H1 (cell line): ENCODE measurements around the gene KCTD20. TPM values are rescaled to one million over a fixed set of nuclear protein-coding genes. Genes with fewer than 3 reads are reported as not detected.

Experiments used
- CTCF ChIA-PET: fragments of 300-600 bp; sonication (Branson Sonifier 250); formaldehyde crosslinking; loops from one replicate; lab custom pipeline; 2021; ENCODE audit not compliant: partially characterized antibody; lab: Charles Lee
- POLR2A ChIA-PET: fragments of 300-600 bp; sonication (Branson Sonifier 250); formaldehyde crosslinking; loops from one replicate; lab custom pipeline; 2021; ENCODE audit warnings: inconsistent platforms; ENCODE audit not compliant: partially characterized antibody; lab: Charles Lee
- DNase-seq, 2 experiments: peaks; one replicate each; pipeline versions ENCODE4 v3.0.0 to v3.0.0-alpha.2; 2010 to 2022; ENCODE audit warnings: low spot score in 2 of 2, low read depth in 1 of 2, mixed read lengths in 1 of 2
- FAIRE-seq: peaks from 2 replicates; lab custom pipeline; 2011; peaks lifted over from hg19 to GRCh38; lab: Jason Lieb, UNC
- H2AFZ ChIP-seq: 2 replicates; pipeline ENCODE4 v1.8.1; 2012; ENCODE audit warnings: low read length, inconsistent platforms
- H2AK5ac ChIP-seq: 2 replicates; pipeline ENCODE4 v1.6.1; 2013; ENCODE audit warnings: low read depth, low read length
- H2BK120ac ChIP-seq: replicated peaks from 2 replicates; pipeline ENCODE3; 2013; ENCODE audit warnings: low read depth, low read length, inconsistent platforms
- H2BK12ac ChIP-seq: 2 replicates; pipeline ENCODE4 v1.6.1; 2013; ENCODE audit warnings: low read depth, low read length
- H2BK15ac ChIP-seq: 2 replicates; pipeline ENCODE4 v1.6.1; 2013; ENCODE audit warnings: low read length
- H2BK20ac ChIP-seq: 2 replicates; pipeline ENCODE4 v1.6.1; 2013; ENCODE audit warnings: low read length
- H2BK5ac ChIP-seq: 2 replicates; pipeline ENCODE4 v1.6.1; 2013; ENCODE audit warnings: low read depth, low read length
- H3K14ac ChIP-seq: 2 replicates; pipeline ENCODE4 v1.6.1; 2013; ENCODE audit warnings: inconsistent platforms; ENCODE audit not compliant: insufficient read length
- H3K18ac ChIP-seq: 2 replicates; pipeline ENCODE4 v1.6.1; 2013; ENCODE audit warnings: low read length; ENCODE audit errors: extremely low read depth
- H3K23ac ChIP-seq: 2 replicates; pipeline ENCODE4 v1.6.1; 2013; ENCODE audit warnings: inconsistent platforms; ENCODE audit not compliant: insufficient read length
- H3K23me2 ChIP-seq: 2 replicates; pipeline ENCODE4 v1.6.1; 2013; ENCODE audit warnings: low read depth, low read length
- H3K27ac ChIP-seq: 2 replicates; pipeline ENCODE4 v1.6.1; 2011; ENCODE audit warnings: low read depth, low read length, inconsistent platforms
- H3K27me3 ChIP-seq, 4 experiments: replicated peaks in 1 of 4; 1 replicate in 1 of 4; 2 replicates in 3 of 4; pipeline versions ENCODE4 v1.6.1 to v1.8.1; 2011 to 2013; ENCODE audit warnings: low read length in 3 of 4, mild to moderate bottlenecking in 3 of 4, inconsistent platforms in 2 of 4, mixed read lengths in 2 of 4, moderate library complexity in 1 of 4; ENCODE audit not compliant: control insufficient read depth in 3 of 4, insufficient read depth in 3 of 4; ENCODE audit errors: extremely low read depth in 1 of 4
- H3K36me3 ChIP-seq, 4 experiments: 2 replicates each; pipeline versions ENCODE4 v1.6.1 to v1.8.1; 2011 to 2013; ENCODE audit warnings: mild to moderate bottlenecking in 4 of 4, low read length in 3 of 4, moderate library complexity in 2 of 4, control low read depth in 1 of 4, inconsistent platforms in 1 of 4; ENCODE audit not compliant: insufficient read depth in 4 of 4, control insufficient read depth in 2 of 4
- H3K4ac ChIP-seq: replicated peaks from 2 replicates; pipeline ENCODE3; 2013; ENCODE audit warnings: low read length, low read depth, mixed read lengths, inconsistent platforms; ENCODE audit not compliant: insufficient read length
- H3K4me1 ChIP-seq, 4 experiments: replicated peaks in 1 of 4; 1 replicate in 1 of 4; 2 replicates in 3 of 4; pipeline versions ENCODE4 v1.6.1 to v1.8.1; 2011 to 2013; ENCODE audit warnings: low read length in 3 of 4, inconsistent platforms in 2 of 4, mixed read lengths in 1 of 4; ENCODE audit not compliant: insufficient read depth in 4 of 4, control insufficient read depth in 3 of 4
- H3K4me2 ChIP-seq, 2 experiments: 2 replicates each; pipeline versions ENCODE4 v1.6.1 to v1.8.1; 2011 to 2013; ENCODE audit warnings: low read depth in 2 of 2, low read length in 2 of 2, control low read depth in 1 of 2, inconsistent platforms in 1 of 2, mild to moderate bottlenecking in 1 of 2; ENCODE audit not compliant: insufficient read depth in 1 of 2
- H3K4me3 ChIP-seq, 4 experiments: fragments of 200-600, 300-600 bp in 1 of 4; sonication (generic), shearing (Covaris generic), sonication (Bioruptor Twin) in 1 of 4; 2 replicates each; pipeline versions ENCODE4 v1.5.1 to v1.8.1; 2011 to 2016; ENCODE audit warnings: low read length in 4 of 4, low read depth in 3 of 4, control low read depth in 2 of 4, inconsistent platforms in 2 of 4, mild to moderate bottlenecking in 2 of 4, mixed read lengths in 1 of 4, moderate library complexity in 1 of 4; ENCODE audit not compliant: insufficient read depth in 2 of 4; ENCODE audit errors: extremely low read depth in 1 of 4
- H3K56ac ChIP-seq: replicated peaks from 2 replicates; pipeline ENCODE3; 2013; ENCODE audit warnings: low read depth, mild to moderate bottlenecking, mixed read lengths, low read length, inconsistent platforms; ENCODE audit not compliant: insufficient read length
- H3K79me1 ChIP-seq: 2 replicates; pipeline ENCODE4 v1.6.1; 2013; ENCODE audit warnings: low read depth, low read length, control low read depth
- H3K79me2 ChIP-seq, 2 experiments: 2 replicates each; pipeline versions ENCODE4 v1.6.1 to v1.8.1; 2012 to 2013; ENCODE audit warnings: low read length in 2 of 2, mild to moderate bottlenecking in 2 of 2, inconsistent platforms in 1 of 2; ENCODE audit not compliant: insufficient read depth in 2 of 2, control insufficient read depth in 1 of 2
- H3K9ac ChIP-seq, 4 experiments: replicated peaks in 1 of 4; 1 replicate in 1 of 4; 2 replicates in 3 of 4; pipeline versions ENCODE4 v1.6.1 to v1.8.1; 2011 to 2013; ENCODE audit warnings: low read depth in 3 of 4, low read length in 3 of 4, control low read depth in 2 of 4, mild to moderate bottlenecking in 2 of 4, moderate library complexity in 2 of 4, inconsistent platforms in 1 of 4; ENCODE audit errors: extremely low read depth in 1 of 4
- H3K9me3 ChIP-seq, 2 experiments: 2 replicates each; pipeline versions ENCODE4 v1.6.1 to v1.8.1; 2012 to 2013; ENCODE audit warnings: mild to moderate bottlenecking in 2 of 2, moderate library complexity in 2 of 2, control low read depth in 1 of 2, inconsistent platforms in 1 of 2, low read depth in 1 of 2, low read length in 1 of 2, mixed read lengths in 1 of 2; ENCODE audit not compliant: insufficient read depth in 2 of 2
- H4K20me1 ChIP-seq, 2 experiments: replicated peaks in 1 of 2; 2 replicates each; pipeline versions ENCODE3 to v1.8.1; 2011 to 2013; ENCODE audit warnings: inconsistent platforms in 2 of 2, low read length in 2 of 2, mild to moderate bottlenecking in 1 of 2; ENCODE audit not compliant: insufficient read depth in 2 of 2, control insufficient read depth in 1 of 2
- H4K5ac ChIP-seq: 2 replicates; pipeline ENCODE4 v1.6.1; 2013; ENCODE audit warnings: low read length, low read depth, mixed read lengths, inconsistent platforms; ENCODE audit not compliant: insufficient read length
- H4K8ac ChIP-seq: 2 replicates; pipeline ENCODE4 v1.8.0; 2013; ENCODE audit warnings: mild to moderate bottlenecking, moderate library complexity, low read length, inconsistent platforms; ENCODE audit not compliant: insufficient read depth; ENCODE audit errors: extremely low read depth
- H4K91ac ChIP-seq: replicated peaks from 2 replicates; pipeline ENCODE3; 2013; ENCODE audit warnings: low read length, mixed read lengths, inconsistent platforms; ENCODE audit not compliant: insufficient read length
- CBX5 ChIP-seq: fragments of 300-800, 300-1000 bp; sonication (generic); IDR thresholded peaks from 2 replicates; pipeline ENCODE4 v1.7.1; 2016; ENCODE audit warnings: antibody characterized with exemption, low read length, low read depth
- CHD1 ChIP-seq: IDR thresholded peaks from 2 replicates; pipeline ENCODE4 v1.6.1; 2012; ENCODE audit warnings: low read depth, low read length, improper control_type of control experiment
- CHD2 ChIP-seq: IDR thresholded peaks from 2 replicates; pipeline ENCODE4 v1.6.1; 2012; ENCODE audit warnings: low read length, improper control_type of control experiment
- CTBP2 ChIP-seq: IDR thresholded peaks from 2 replicates; pipeline ENCODE4 v1.7.0; 2011; ENCODE audit warnings: borderline replicate concordance, mild to moderate bottlenecking, moderate library complexity, mixed read lengths, low read length; ENCODE audit not compliant: insufficient read depth, insufficient read length
- EZH2 ChIP-seq: fragments of 200-600 bp; sonication (generic); IDR thresholded peaks from 2 replicates; pipeline ENCODE4 v1.7.1; 2012; ENCODE audit warnings: low read depth, mild to moderate bottlenecking, moderate library complexity, low read length, inconsistent platforms; ENCODE audit not compliant: severe bottlenecking
- GABPA ChIP-seq: IDR thresholded peaks from 2 replicates; pipeline ENCODE4 v1.6.1; 2011; ENCODE audit warnings: mild to moderate bottlenecking, low read length, moderate library complexity, borderline replicate concordance; ENCODE audit not compliant: insufficient read depth
- KDM1A ChIP-seq: fragments of 200-600, 300-600 bp; sonication (generic); IDR thresholded peaks from 2 replicates; pipeline ENCODE4 v1.7.1; 2016; ENCODE audit warnings: mild to moderate bottlenecking, low read length, borderline replicate concordance
- KDM5A ChIP-seq: fragments of 200-600 bp; IDR thresholded peaks from 2 replicates; pipeline ENCODE4 v1.7.1; 2012; ENCODE audit warnings: mild to moderate bottlenecking, low read length, inconsistent platforms, mixed read lengths
- NRF1 ChIP-seq: IDR thresholded peaks from 2 replicates; pipeline ENCODE4 v1.6.1; 2011; ENCODE audit warnings: mild to moderate bottlenecking, low read depth, low read length, improper control_type of control experiment
- RBBP5 ChIP-seq: IDR thresholded peaks from 2 replicates; pipeline ENCODE4 v1.7.1; 2012; ENCODE audit warnings: low read depth, mild to moderate bottlenecking, inconsistent platforms, low read length, moderate library complexity, borderline replicate concordance
- RNF2 ChIP-seq: fragments of 200-900, 300-1000 bp; sonication (generic); IDR thresholded peaks from 2 replicates; pipeline ENCODE4 v1.7.1; 2016; ENCODE audit warnings: borderline replicate concordance, low read depth, mild to moderate bottlenecking, antibody characterized with exemption, low read length; ENCODE audit not compliant: poor library complexity, severe bottlenecking; ENCODE audit errors: missing control alignments
- SAP30 ChIP-seq: fragments of 300-600 bp; sonication (generic); IDR thresholded peaks from 2 replicates; pipeline ENCODE4 v1.7.1; 2012; ENCODE audit warnings: low read length, moderate library complexity, mild to moderate bottlenecking, inconsistent platforms; ENCODE audit not compliant: insufficient read depth, insufficient replicate concordance
- SP2 ChIP-seq: IDR thresholded peaks from 2 replicates; pipeline ENCODE4 v1.6.1; 2012; ENCODE audit warnings: mild to moderate bottlenecking, low read length, inconsistent platforms
- TBP ChIP-seq: IDR thresholded peaks from 2 replicates; pipeline ENCODE4 v1.6.1; 2011; ENCODE audit warnings: low read depth, low read length, improper control_type of control experiment
- WGBS, 2 experiments: shearing (Covaris generic) in 1 of 2; methylation state at CpG; one replicate each; pipeline versions ENCODE4 v1.1.6 to v1.1.7; 2013 to 2015; ENCODE audit warnings: low lambda C conversion rate in 2 of 2, mixed read lengths in 2 of 2, inconsistent platforms in 1 of 2, low coverage in 1 of 2, missing lambda C conversion rate in 1 of 2; ENCODE audit not compliant: insufficient replicate concordance in 2 of 2, insufficient coverage in 1 of 2, insufficient read length in 1 of 2; ENCODE audit errors: extremely low coverage in 1 of 2, missing lambda C conversion rate in 1 of 2; 5-methylcytosine and 5-hydroxymethylcytosine counted together
- polyA plus RNA-seq, 7 experiments: library from polyadenylated mRNA; depleted of rRNA in 3 of 7; stranded (reverse) in 5 of 7; unstranded in 2 of 7; fragments of >200 nt in 5 of 7; fragments of 200-250 nt in 2 of 7; gene quantifications; 1 replicate in 5 of 7; 2 replicates in 1 of 7; 4 replicates in 1 of 7; pipeline versions ENCODE4 v1.2.1 to v1.2.3, GENCODE V29; 2011 to 2013; ENCODE audit warnings: missing spikeins in 2 of 7, mixed read lengths in 2 of 7
- total RNA-seq: library from RNA; stranded (reverse); fragmentation: NEBNext Ultra II Directional; extraction: Animal tissue kit (Norgen Biotek cat#: 25700); gene quantifications from 2 replicates; pipeline ENCODE4 v1.2.1, GENCODE V29; 2021

Gene KCTD20
- total and polyA plus RNA-seq, 2 of the 8 experiments (the other 6 are each of a cell fraction or from before 2014, with no cell fraction given), result 10.1 to 26.2 TPM

GRCh38 chr6:36489426-36489825, 46.6 kb downstream of the KCTD20 start:
- no peak overlapping the region for H2BK120ac ChIP-seq
- H3K36me3 ChIP-seq, result peaks cover under 1 to 23% (median 9%) of the 10 kb centered on the region in 4 experiments; a peak in 4 of 8 replicates
- ChIA-PET CTCF (no interaction called here), POLR2A (interaction anchor here (1.2 to 3.1 kb wide), 3 partner anchors 11 to 29 kb away, joined by 3 to 11 read pairs (median 3); no protein-coding TSS in a partner anchor)
- H3K23ac ChIP-seq, result no peak overlapping the region
- no peak overlapping the region for H4K8ac ChIP-seq
- H3K4me3 ChIP-seq, result no peak overlapping the region
- DNase-seq (no peak), FAIRE-seq (no peak)
- H2BK20ac ChIP-seq, result no peak overlapping the region
- H3K4ac ChIP-seq, result no peak overlapping the region
- no peaks in the 10 kb centered on the region for H4K20me1 ChIP-seq
- peaks cover 0 to 7% (median 3%) of the 10 kb centered on the region in 4 experiments; a peak in 2 of 7 replicates for H3K4me1 ChIP-seq
- no peak overlapping the region for H2AFZ ChIP-seq
- H3K27ac ChIP-seq, result no peak overlapping the region
- no peaks in the 10 kb centered on the region for H3K79me2 ChIP-seq
- WGBS, 2 experiments, result 94% methylated on average over 4 of the region's 4 CpGs; no CpG with 5 or more reads in 1 of the 2 experiments
- no peak overlapping the region for H2BK5ac ChIP-seq
- no peak overlapping the region for H3K14ac ChIP-seq
- H3K9me3 ChIP-seq, result no peaks in the 10 kb centered on the region
- H2BK15ac ChIP-seq, result no peak overlapping the region
- no peaks in the 10 kb centered on the region for H3K27me3 ChIP-seq
- H3K23me2 ChIP-seq, result no peaks in the 10 kb centered on the region
- no peak overlapping the region for H2AK5ac ChIP-seq
- H2BK12ac ChIP-seq, result no peak overlapping the region
- H4K5ac ChIP-seq, result no peak overlapping the region
- no peak overlapping the region for H4K91ac ChIP-seq
- no peaks in the 10 kb centered on the region for H3K79me1 ChIP-seq
- no peak overlapping the region for H3K4me2 ChIP-seq
- H3K9ac ChIP-seq, result no peak overlapping the region
- no peak overlapping the region for H3K18ac ChIP-seq
- H3K56ac ChIP-seq, result no peak overlapping the region
- TF ChIP-seq CHD1, result no peak
- no peak for TF ChIP-seq CBX5
- no peak for TF ChIP-seq RBBP5
- TF ChIP-seq KDM1A, result no peak
- TF ChIP-seq EZH2, result no peak
- TF ChIP-seq TBP, result no peak
- TF ChIP-seq NRF1, result no peak
- TF ChIP-seq SP2, result no peak
- TF ChIP-seq RNF2, result no peak
- no peak for TF ChIP-seq CHD2
- no peak for TF ChIP-seq KDM5A
- TF ChIP-seq CTBP2, result no peak
- TF ChIP-seq SAP30, result no peak
- TF ChIP-seq GABPA, result no peak
